OCI-LY7 (cell line): ENCODE data around the gene MRGPRE. TPM values are rescaled to one million over a fixed set of nuclear protein-coding genes. Genes with fewer than 3 reads are reported as not detected.

ENCODE experiments used
- BruUV-seq: library from RNA; stranded (reverse); fragments of 400-500 nt; replicated peaks from 2 replicates; lab custom pipeline; 2021; lab: Mats Ljungman, UMichigan
- CTCF ChIA-PET: fragments of 300-600 bp; sonication (Branson Sonifier 250); formaldehyde crosslinking; loops from one replicate; lab custom pipeline; 2022; ENCODE audit warnings: antibody characterized with exemption; ENCODE audit not compliant: unreplicated experiment; lab: Charles Lee
- POLR2A ChIA-PET: fragments of 300-600 bp; sonication (Branson Sonifier 250); formaldehyde crosslinking; loops from one replicate; lab custom pipeline; 2022; ENCODE audit warnings: antibody characterized with exemption; lab: Charles Lee
- DNase-seq: peaks from one replicate; pipeline ENCODE4 v3.0.0-alpha.2; 2015; ENCODE audit warnings: low spot score
- H2AFZ ChIP-seq: fragments of 200-600 bp; sonication (generic), shearing (Covaris generic); 2 replicates; pipeline ENCODE4 v1.6.1; 2014; ENCODE audit warnings: mild to moderate bottlenecking, antibody characterized with exemption, low read length, moderate library complexity
- H3K27ac ChIP-seq: fragments of 200-600 bp; sonication (generic); 2 replicates; pipeline ENCODE4 v1.5.1; 2014; ENCODE audit warnings: mixed run types, low read depth, mild to moderate bottlenecking, moderate library complexity, low read length, inconsistent platforms; ENCODE audit not compliant: poor library complexity, severe bottlenecking
- H3K36me3 ChIP-seq: fragments of 200-600 bp; sonication (generic); 2 replicates; pipeline ENCODE4 v1.6.1; 2014; ENCODE audit warnings: mild to moderate bottlenecking, antibody characterized with exemption, low read length, moderate library complexity, mixed read lengths; ENCODE audit not compliant: insufficient read depth
- H3K4me1 ChIP-seq: fragments of 200-600 bp; sonication (generic); 2 replicates; pipeline ENCODE4 v1.5.1; 2014; ENCODE audit warnings: mild to moderate bottlenecking, low read length; ENCODE audit not compliant: insufficient read depth, poor library complexity, severe bottlenecking
- H3K4me2 ChIP-seq: fragments of 200-600 bp; sonication (generic); 2 replicates; pipeline ENCODE4 v1.6.1; 2014; ENCODE audit warnings: mild to moderate bottlenecking, low read length
- H3K4me3 ChIP-seq: fragments of 200-600 bp; sonication (generic); 2 replicates; pipeline ENCODE4 v1.5.1; 2014; ENCODE audit warnings: mild to moderate bottlenecking, low read depth, low read length; ENCODE audit not compliant: poor library complexity, severe bottlenecking
- H3K79me2 ChIP-seq: fragments of 200-600 bp; sonication (generic); 2 replicates; pipeline ENCODE4 v1.6.1; 2016; ENCODE audit warnings: low read depth, mild to moderate bottlenecking, low read length, moderate library complexity, mixed read lengths; ENCODE audit not compliant: insufficient read depth
- H3K9me2 ChIP-seq: fragments of 200-600 bp; sonication (generic); 2 replicates; pipeline ENCODE4 v1.6.1; 2016; ENCODE audit warnings: mild to moderate bottlenecking, low read length, mixed read lengths; ENCODE audit not compliant: insufficient read depth
- H3K9me3 ChIP-seq: fragments of 200-600 bp; sonication (generic); 2 replicates; pipeline ENCODE4 v1.6.1; 2014; ENCODE audit warnings: mild to moderate bottlenecking, mixed run types, low read length, mixed read lengths
- H4K20me1 ChIP-seq: fragments of 200-600 bp; sonication (generic); 2 replicates; pipeline ENCODE4 v1.6.1; 2014; ENCODE audit warnings: mild to moderate bottlenecking, antibody characterized with exemption, low read length, moderate library complexity, mixed read lengths; ENCODE audit not compliant: insufficient read depth
- CTCF ChIP-seq: fragments of 200-600 bp; sonication (generic); conservative IDR thresholded peaks from 2 replicates; pipeline ENCODE4 v1.5.1; 2014; ENCODE audit warnings: mild to moderate bottlenecking, antibody characterized with exemption, low read length, moderate library complexity, mixed read lengths
- EZH2phosphoT487 ChIP-seq: fragments of 200-600 bp; sonication (generic); IDR thresholded peaks from 2 replicates; pipeline ENCODE4 v1.6.1; 2018; ENCODE audit warnings: low read depth, borderline replicate concordance, mild to moderate bottlenecking, mixed run types, antibody characterized with exemption, low read length, moderate library complexity, mixed read lengths
- intact Hi-C: fragments of 100-400 bp; cut with micrococcal nuclease; formaldehyde crosslinking; loops from one replicate; pipeline ENCODE4 v1.10.0; 2022; ENCODE audit not compliant: unreplicated experiment
- total RNA-seq, 2 experiments: library from RNA; depleted of rRNA in 1 of 2; stranded (reverse); fragments of >200 nt in 1 of 2; shearing (Covaris generic) in 1 of 2; gene quantifications; 2 replicates each; pipeline ENCODE4 v1.2.3, GENCODE V29; 2014 to 2022

The MRGPRE gene
- total RNA-seq, 2 experiments from 2014 or later: not detected

- no peaks in the 10 kb centered on the region for H3K4me1 ChIP-seq
- H3K4me2 ChIP-seq: no peak overlapping the region
- no peak for TF ChIP-seq CTCF
- TF ChIP-seq EZH2phosphoT487: no peak
- no peak for DNase-seq
- BruUV-seq: no TSS peak
- CTCF ChIA-PET: no interaction called here
- intact Hi-C loops: no loop called here
- H3K36me3 ChIP-seq: no peaks in the 10 kb centered on the region
- H3K9me2 ChIP-seq: no peaks in the 10 kb centered on the region
- H3K79me2 ChIP-seq: no peaks in the 10 kb centered on the region
- no peak overlapping the region for H2AFZ ChIP-seq
- H4K20me1 ChIP-seq: no peaks in the 10 kb centered on the region
- POLR2A ChIA-PET: no interaction called here
- no peak overlapping the region for H3K4me3 ChIP-seq
- H3K27ac ChIP-seq: no peak overlapping the region
- H3K9me3 ChIP-seq: no peaks in the 10 kb centered on the region
Measured at GRCh38 chr11:3204141-3205015, 27.8 kb downstream of the MRGPRE start.

- TF ChIP-seq EZH2phosphoT487 (no peak), CTCF (no peak)
- BruUV-seq: no TSS peak
- H3K4me1 ChIP-seq: no peaks in the 10 kb centered on the region
- DNase-seq: no peak
- intact Hi-C loops: no loop called here
- no peak overlapping the region for H3K4me2 ChIP-seq
- CTCF ChIA-PET: no interaction called here
- no peaks in the 10 kb centered on the region for H4K20me1 ChIP-seq
- POLR2A ChIA-PET: no interaction called here
- H3K9me2 ChIP-seq: no peaks in the 10 kb centered on the region
- no peak overlapping the region for H3K4me3 ChIP-seq
- no peak overlapping the region for H2AFZ ChIP-seq
- H3K27ac ChIP-seq: no peak overlapping the region
- H3K9me3 ChIP-seq: no peaks in the 10 kb centered on the region
- no peaks in the 10 kb centered on the region for H3K36me3 ChIP-seq
- H3K79me2 ChIP-seq: no peaks in the 10 kb centered on the region
Measured at GRCh38 chr11:3203221-3204043, 28.8 kb downstream of the MRGPRE start.
